AG09309 (cell line): Measurements from ENCODE around the gene PPARA.
A peak's percentile ranks its signal among the peaks of the same experiment; 100 is the strongest.

ENCODE experiments used
- DNase-seq: peaks from one replicate; pipeline ENCODE4 v3.0.0-alpha.2; 2010; ENCODE audit warnings: low read depth
- H3K4me3 ChIP-seq: 2 replicates; pipeline ENCODE4 v1.5.1; 2011; ENCODE audit warnings: mild to moderate bottlenecking, low read depth, low read length, moderate library complexity; ENCODE audit not compliant: control insufficient read depth
- CTCF ChIP-seq: IDR thresholded peaks from 2 replicates; pipeline ENCODE4 v1.5.1; 2011; ENCODE audit warnings: mild to moderate bottlenecking, low read depth, low read length, inconsistent platforms; ENCODE audit not compliant: insufficient read depth, control insufficient read depth; ENCODE audit errors: missing control alignments

PPARA gene

GRCh38 chr22:46149512-46150033 lies 753 bp upstream of the PPARA start:
- H3K4me3 ChIP-seq = peak overlapping the region; percentile 69
- DNase-seq = no peak
- no peak for TF ChIP-seq CTCF

- no peak for DNase-seq
- H3K4me3 ChIP-seq = peak overlapping the region; percentile 84
- TF ChIP-seq CTCF = no peak
Measured at GRCh38 chr22:46150655-46151477, 540 bp downstream of the PPARA start.

DNA sequence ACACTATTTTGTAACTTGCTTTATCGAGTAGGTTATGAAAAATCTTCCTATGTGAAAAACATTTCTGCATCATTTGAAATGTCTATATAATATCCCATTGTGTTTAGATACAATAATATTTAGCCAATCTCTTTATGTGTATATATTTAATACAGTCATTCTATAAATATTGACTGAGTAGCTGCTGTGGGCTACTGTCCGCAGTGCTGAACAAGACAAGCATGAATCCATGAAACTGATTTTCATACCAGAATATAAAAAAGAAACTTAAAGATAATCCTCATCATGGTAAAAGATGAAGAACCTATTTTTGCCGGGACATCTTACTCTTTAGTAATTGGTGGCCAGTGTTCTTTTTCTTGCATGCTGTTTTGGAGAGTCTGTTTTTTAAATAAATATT lies 3.6 kb downstream of the PPARA start:
- H3K4me3 ChIP-seq = no peak overlapping the region
- no peak for DNase-seq
- TF ChIP-seq CTCF = no peak

GRCh38 chr22:46156031-46156430 lies 5.7 kb downstream of the PPARA start:
- TF ChIP-seq CTCF = no peak
- no peak overlapping the region for H3K4me3 ChIP-seq
- no peak for DNase-seq

- H3K4me3 ChIP-seq = no peak overlapping the region
- DNase-seq = no peak
- no peak for TF ChIP-seq CTCF
Measured at GRCh38 chr22:46158283-46158682, 8.0 kb downstream of the PPARA start.

DNA sequence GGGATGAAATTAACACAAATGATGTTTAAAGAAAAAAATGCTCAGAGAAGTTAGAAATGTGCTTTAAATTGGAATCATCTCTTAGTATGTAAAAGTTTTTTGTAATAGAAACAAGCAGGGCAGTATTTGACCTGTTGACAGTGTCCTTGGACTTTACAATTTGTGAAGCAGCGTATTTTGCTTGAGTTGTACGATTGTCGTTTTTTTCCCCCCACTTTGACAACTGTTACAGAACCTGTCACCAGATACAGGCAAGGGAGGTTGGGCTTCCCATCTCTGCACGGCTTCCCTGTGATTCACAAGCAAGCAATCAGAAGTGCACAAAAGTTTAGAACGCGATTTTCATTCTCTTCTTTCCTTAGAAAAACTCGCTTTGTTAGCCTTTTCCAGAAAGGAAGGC lies 8.9 kb downstream of the PPARA start:
- no peak for TF ChIP-seq CTCF
- DNase-seq = no peak
- H3K4me3 ChIP-seq = no peak overlapping the region

- DNase-seq = no peak
- no peak overlapping the region for H3K4me3 ChIP-seq
- no peak for TF ChIP-seq CTCF
Measured at GRCh38 chr22:46159777-46160176, 9.5 kb downstream of the PPARA start.
